IMR-90 (cell line): Measurements from ENCODE around the gene ST7. TPM values are rescaled to one million over a fixed set of nuclear protein-coding genes. Genes with fewer than 3 reads are reported as not detected.

ENCODE experiments used
- ATAC-seq: fragments of 200-7000 bp; cut with Tn5 transposase; 2 replicates; pipeline ENCODE4 v1.9.1; 2020; ENCODE audit warnings: low read depth, mild to moderate bottlenecking, moderate library complexity
- BruUV-seq: library from RNA; stranded (reverse); fragments of 400-500 nt; replicated peaks from 2 replicates; lab custom pipeline; 2021; lab: Mats Ljungman, UMichigan
- CTCF ChIA-PET: fragments of 300-600 bp; formaldehyde crosslinking; extraction: SDS; loops from one replicate; lab custom pipeline; 2021; ENCODE audit warnings: antibody characterized with exemption; lab: Yijun Ruan, JAX
- POLR2A ChIA-PET: fragments of 300-600 bp; sonication (Branson Sonifier 250); formaldehyde crosslinking; loops from one replicate; lab custom pipeline; 2022; ENCODE audit warnings: antibody characterized with exemption; ENCODE audit not compliant: unreplicated experiment; lab: Charles Lee
- DNase-seq: peaks from one replicate; pipeline ENCODE4 v3.0.0; 2013
- H2AFZ ChIP-seq: replicated peaks from 2 replicates; pipeline ENCODE3; 2013; ENCODE audit warnings: low read length, mild to moderate bottlenecking; ENCODE audit not compliant: poor library complexity
- H2AK5ac ChIP-seq: 2 replicates; pipeline ENCODE4 v1.6.1; 2013; ENCODE audit warnings: low read depth, low read length, inconsistent platforms
- H2AK9ac ChIP-seq: replicated peaks from 2 replicates; pipeline ENCODE3; 2013; ENCODE audit warnings: mild to moderate bottlenecking, low read depth, low read length, moderate library complexity; ENCODE audit not compliant: poor library complexity
- H2BK120ac ChIP-seq: 2 replicates; pipeline ENCODE4 v1.6.1; 2013; ENCODE audit warnings: low read depth, low read length, inconsistent platforms
- H2BK15ac ChIP-seq: 3 replicates; pipeline ENCODE4 v1.6.1; 2013; ENCODE audit warnings: low read depth, low read length, inconsistent platforms
- H2BK20ac ChIP-seq: 2 replicates; pipeline ENCODE4 v1.6.1; 2013; ENCODE audit warnings: low read depth, mild to moderate bottlenecking, inconsistent platforms, low read length, moderate library complexity
- H2BK5ac ChIP-seq: 2 replicates; pipeline ENCODE4 v1.6.1; 2013; ENCODE audit warnings: mild to moderate bottlenecking, low read depth, low read length, inconsistent platforms; ENCODE audit not compliant: poor library complexity, severe bottlenecking
- H3K14ac ChIP-seq: replicated peaks from 2 replicates; pipeline ENCODE4 v1.6.1; 2013; ENCODE audit warnings: low read depth, low read length, inconsistent platforms
- H3K18ac ChIP-seq: 2 replicates; pipeline ENCODE4 v1.6.1; 2013; ENCODE audit warnings: low read depth, low read length, control low read depth
- H3K23ac ChIP-seq: 2 replicates; pipeline ENCODE4 v1.6.1; 2013; ENCODE audit warnings: low read depth, low read length, inconsistent platforms
- H3K27ac ChIP-seq: 2 replicates; pipeline ENCODE4 v1.5.1; 2013; ENCODE audit warnings: mild to moderate bottlenecking, control low read depth, low read length; ENCODE audit not compliant: insufficient read depth
- H3K27me3 ChIP-seq: 2 replicates; pipeline ENCODE4 v1.6.1; 2013; ENCODE audit warnings: low read length; ENCODE audit not compliant: control insufficient read depth, insufficient read depth
- H3K36me3 ChIP-seq: 2 replicates; pipeline ENCODE4 v1.6.1; 2013; ENCODE audit warnings: low read length, mixed read lengths; ENCODE audit not compliant: control insufficient read depth, insufficient read depth
- H3K4ac ChIP-seq: 2 replicates; pipeline ENCODE4 v1.6.1; 2013; ENCODE audit warnings: low read depth, low read length, inconsistent platforms
- H3K4me1 ChIP-seq: 2 replicates; pipeline ENCODE4 v1.6.1; 2013; ENCODE audit warnings: low read length, mixed read lengths; ENCODE audit not compliant: control insufficient read depth, insufficient read depth
- H3K4me2 ChIP-seq: 2 replicates; pipeline ENCODE4 v1.6.1; 2013; ENCODE audit warnings: low read depth, mild to moderate bottlenecking, control low read depth, low read length, moderate library complexity
- H3K4me3 ChIP-seq: 2 replicates; pipeline ENCODE4 v1.5.1; 2013; ENCODE audit warnings: low read depth, mild to moderate bottlenecking, control low read depth, low read length, moderate library complexity; ENCODE audit not compliant: insufficient read depth
- H3K56ac ChIP-seq: 2 replicates; pipeline ENCODE4 v1.6.1; 2013; ENCODE audit warnings: low read length, inconsistent platforms; ENCODE audit not compliant: insufficient read depth; ENCODE audit errors: extremely low read depth
- H3K79me1 ChIP-seq, 2 experiments: 2 replicates each; pipeline ENCODE4 v1.6.1; 2013; ENCODE audit warnings: low read length in 2 of 2, inconsistent platforms in 1 of 2, low read depth in 1 of 2
- H3K9ac ChIP-seq: 2 replicates; pipeline ENCODE4 v1.6.1; 2013; ENCODE audit warnings: low read depth, low read length, control low read depth
- H3K9me1 ChIP-seq: 2 replicates; pipeline ENCODE4 v1.6.1; 2013; ENCODE audit warnings: low read length, inconsistent platforms; ENCODE audit not compliant: insufficient read depth
- H3K9me3 ChIP-seq: 2 replicates; pipeline ENCODE4 v1.6.1; 2013; ENCODE audit warnings: low read length; ENCODE audit not compliant: control insufficient read depth, insufficient read depth
- H4K20me1 ChIP-seq: 2 replicates; pipeline ENCODE4 v1.6.1; 2013; ENCODE audit warnings: low read length, inconsistent platforms; ENCODE audit not compliant: insufficient read depth
- H4K5ac ChIP-seq: 2 replicates; pipeline ENCODE4 v1.6.1; 2013; ENCODE audit warnings: mild to moderate bottlenecking, low read depth, low read length, control low read depth
- H4K8ac ChIP-seq, 2 experiments: 2 replicates each; pipeline ENCODE4 v1.6.1; 2013; ENCODE audit warnings: low read depth in 2 of 2, low read length in 2 of 2, control low read depth in 1 of 2, inconsistent platforms in 1 of 2
- H4K91ac ChIP-seq: 2 replicates; pipeline ENCODE4 v1.6.1; 2013; ENCODE audit warnings: low read depth, low read length, inconsistent platforms; ENCODE audit not compliant: insufficient read depth
- CEBPB ChIP-seq: IDR thresholded peaks from 2 replicates; pipeline ENCODE4 v1.6.1; 2012; ENCODE audit warnings: low read depth, low read length, improper control_type of control experiment
- CHD1 ChIP-seq: IDR thresholded peaks from 2 replicates; pipeline ENCODE4 v1.6.1; 2012; ENCODE audit warnings: low read depth, low read length, improper control_type of control experiment
- FOS ChIP-seq: fragments of 150-350 bp; IDR thresholded peaks from 2 replicates; pipeline ENCODE4 v1.6.1; 2016; ENCODE audit warnings: low read depth, low read length
- NFE2L2 ChIP-seq: fragments of 150-350 bp; IDR thresholded peaks from 2 replicates; pipeline ENCODE4 v1.6.1; 2016; ENCODE audit warnings: low read depth, mild to moderate bottlenecking, low read length
- RAD21 ChIP-seq: IDR thresholded peaks from 2 replicates; pipeline ENCODE4 v1.6.1; 2012; ENCODE audit warnings: low read length, improper control_type of control experiment
- SMC3 ChIP-seq: fragments of 150-350 bp; IDR thresholded peaks from 2 replicates; pipeline ENCODE4 v1.6.1; 2016; ENCODE audit warnings: low read depth, mild to moderate bottlenecking, antibody characterized with exemption, low read length, moderate library complexity
- WGBS, 2 experiments: methylation state at CpG; one replicate each; pipeline versions ENCODE4 v1.1.5 to v1.1.7; 2013; ENCODE audit warnings: missing lambda C conversion rate in 2 of 2; ENCODE audit not compliant: insufficient read length in 1 of 2; ENCODE audit errors: extremely low coverage in 2 of 2; 5-methylcytosine and 5-hydroxymethylcytosine counted together
- dilution Hi-C: fragments of 300-500 bp; cut with HindIII; formaldehyde crosslinking; loops from one replicate; pipeline ENCODE4 v1.14.3; 2018; ENCODE audit warnings: low sequenced_read_pairs; ENCODE audit not compliant: unreplicated experiment
- in situ Hi-C: fragments of 300-500 bp; cut with MboI; formaldehyde crosslinking; loops from 3 replicates; pipeline ENCODE4 v1.14.3; 2019; ENCODE audit warnings: low sequenced_read_pairs, inconsistent platforms, mixed read lengths
- intact Hi-C: fragments of 100-400 bp; cut with micrococcal nuclease; formaldehyde crosslinking; loops from 2 replicates; pipeline ENCODE4 v1.10.0; 2022
- polyA plus RNA-seq, 3 experiments: library from polyadenylated mRNA; depleted of rRNA; stranded (reverse); fragments of >200 nt; gene quantifications; 2 replicates each; pipeline ENCODE4 v1.2.3, GENCODE V29; 2012; ENCODE audit warnings: low replicate concordance in 1 of 3
- total RNA-seq: library from RNA; depleted of rRNA; stranded (reverse); fragments of >200 nt; gene quantifications from 2 replicates; pipeline ENCODE4 v1.2.3, GENCODE V29; 2012

The ST7 gene
- total and polyA plus RNA-seq, 2 of the 4 experiments (the other 2 are of a cell fraction), result 18.6 to 26.0 TPM

GRCh38 chr7:117071551-117071950, 118.2 kb downstream of the ST7 start:
- intact Hi-C loops, result no loop called here
- no peaks in the 10 kb centered on the region for H3K27me3 ChIP-seq
- no peaks in the 10 kb centered on the region for H3K9me3 ChIP-seq
- no peak overlapping the region for H2AK9ac ChIP-seq
- 0 out of 2 replicates have a peak, but pooled peaks cover 2% of the 10 kb centered on the region for H4K20me1 ChIP-seq
- WGBS, 2 experiments, result no CpG with 5 or more reads among the region's 3 CpGs
- H2BK5ac ChIP-seq, result no peak overlapping the region
- no peak overlapping the region for H2AK5ac ChIP-seq
- no peak overlapping the region for H2AFZ ChIP-seq
- BruUV-seq, result no TSS peak
- ATAC-seq, result no peak
- H3K27ac ChIP-seq, result no peak overlapping the region
- H3K4me3 ChIP-seq, result no peak overlapping the region
- H3K23ac ChIP-seq, result no peak overlapping the region
- TF ChIP-seq CEBPB, result no peak
- TF ChIP-seq FOS, result no peak
- TF ChIP-seq NFE2L2, result no peak
- no peak for TF ChIP-seq RAD21
- no peak for TF ChIP-seq CHD1
- TF ChIP-seq SMC3, result no peak
- H3K79me1 ChIP-seq, result peaks cover 24% of the 10 kb centered on the region in 2 experiments
- dilution Hi-C loops, result no loop called here
- no peak overlapping the region for H2BK120ac ChIP-seq
- H3K14ac ChIP-seq, result no peak overlapping the region
- H3K56ac ChIP-seq, result no peak overlapping the region
- ChIA-PET CTCF (no interaction called here), POLR2A (no interaction called here)
- H2BK20ac ChIP-seq, result no peak overlapping the region
- H3K18ac ChIP-seq, result no peak overlapping the region
- H3K36me3 ChIP-seq, result no peaks in the 10 kb centered on the region
- H3K9me1 ChIP-seq, result no peaks in the 10 kb centered on the region
- H3K4me1 ChIP-seq, result no peaks in the 10 kb centered on the region; the same call in 1 of the 2 replicates
- no peak overlapping the region for H3K4ac ChIP-seq
- in situ Hi-C loops, result no loop called here
- no peak for DNase-seq
- H4K91ac ChIP-seq, result no peak overlapping the region
- H3K4me2 ChIP-seq, result no peak overlapping the region
- H4K5ac ChIP-seq, result no peak overlapping the region
- no peak overlapping the region for H4K8ac ChIP-seq
- H3K9ac ChIP-seq, result no peak overlapping the region
- H2BK15ac ChIP-seq, result no peak overlapping the region
